Vagina (tissue), 2 donors: ENCODE measurements around the gene VPS8. TPM values are rescaled to one million over a fixed set of nuclear protein-coding genes. Genes with fewer than 3 reads are reported as not detected.

Source experiments
- DNase-seq, 2 donors: peaks; one replicate each; pipeline ENCODE4 v3.0.0-alpha.2; 2017; ENCODE audit errors: extremely low spot score in 2 of 2
- H3K27ac ChIP-seq: fragments of 200-600 bp; sonication (generic); one replicate; pipeline ENCODE4 v1.5.1; 2019
- H3K27me3 ChIP-seq: fragments of 200-600 bp; sonication (generic); one replicate; pipeline ENCODE4 v1.5.1; 2019
- H3K36me3 ChIP-seq, 2 donors: fragments of 200-600 bp; sonication (generic); one replicate each; pipeline ENCODE4 v1.5.1; 2017 to 2019
- H3K4me1 ChIP-seq: fragments of 200-600 bp; sonication (generic); one replicate; pipeline ENCODE4 v1.5.1; 2019
- H3K4me3 ChIP-seq, 2 donors: fragments of 200-600 bp; sonication (generic); 1 replicate in 1 of 2; 2 replicates in 1 of 2; pipeline ENCODE4 v1.5.1; 2016 to 2019
- H3K9me3 ChIP-seq: fragments of 200-600 bp; sonication (generic); one replicate; pipeline ENCODE4 v1.5.1; 2019
- CTCF ChIP-seq, 3 experiments: fragments of 450-650 bp in 2 of 3; fragments of 200-600 bp in 1 of 3; sonication (generic) in 1 of 3; IDR thresholded peaks; one replicate each; pipeline ENCODE4 v1.5.1; 2017 to 2019; ENCODE audit warnings: antibody characterized with exemption in 3 of 3, mild to moderate bottlenecking in 2 of 3, moderate library complexity in 2 of 3
- POLR2A ChIP-seq, 2 donors: fragments of 450-650 bp; IDR thresholded peaks; one replicate each; pipeline ENCODE4 v1.6.1; 2017; ENCODE audit warnings: antibody characterized with exemption in 2 of 2, mild to moderate bottlenecking in 2 of 2, moderate library complexity in 2 of 2
- POLR2AphosphoS5 ChIP-seq, 2 donors: sonication (generic); formaldehyde crosslinking; IDR thresholded peaks; one replicate each; pipeline ENCODE4 v1.9.0; 2017; ENCODE audit warnings: antibody characterized with exemption in 2 of 2, mild to moderate bottlenecking in 2 of 2, low read depth in 1 of 2; ENCODE audit not compliant: insufficient read depth in 1 of 2
- intact Hi-C: fragments of 100-400 bp; cut with DNase I; formaldehyde crosslinking; loops from one replicate; pipeline ENCODE4 v1.15.1; 2023
- total RNA-seq: library from RNA; depleted of rRNA; stranded (reverse); fragments of >200 nt; gene quantifications from one replicate; pipeline ENCODE4 v1.2.3, GENCODE V29; 2016

Gene VPS8
- total RNA-seq, 1 donor from 2014 or later = 52.3 TPM

GRCh38 chr3:185081521-185081920 lies 269.6 kb downstream of the VPS8 start:
- H3K9me3 ChIP-seq = no peaks in the 10 kb centered on the region
- no peaks in the 10 kb centered on the region for H3K4me1 ChIP-seq
- DNase-seq = no peak
- intact Hi-C loops = no loop called here
- no peak overlapping the region for H3K27ac ChIP-seq
- TF ChIP-seq POLR2A (IDR thresholded peaks at IDR 0.05) (no peak), CTCF (IDR thresholded peaks at IDR 0.05) (no peak), POLR2AphosphoS5 (IDR thresholded peaks at IDR 0.05; ENCODE audit: insufficient read depth in 1 of 2, low read depth in 1 of 2) (no peak)
- no peak overlapping the region for H3K4me3 ChIP-seq
- H3K27me3 ChIP-seq = no peaks in the 10 kb centered on the region
- H3K36me3 ChIP-seq = no peaks in the 10 kb centered on the region

GRCh38 chr3:185082149-185082548 lies 270.2 kb downstream of the VPS8 start:
- DNase-seq = no peak
- no peak for TF ChIP-seq POLR2A (IDR thresholded peaks at IDR 0.05)
- TF ChIP-seq CTCF (IDR thresholded peaks at IDR 0.05) = no peak
- TF ChIP-seq POLR2AphosphoS5 (IDR thresholded peaks at IDR 0.05; ENCODE audit: insufficient read depth in 1 of 2, low read depth in 1 of 2) = no peak
- no peaks in the 10 kb centered on the region for H3K36me3 ChIP-seq
- no peaks in the 10 kb centered on the region for H3K9me3 ChIP-seq
- no peaks in the 10 kb centered on the region for H3K4me1 ChIP-seq
- H3K4me3 ChIP-seq = no peak overlapping the region
- H3K27ac ChIP-seq = no peak overlapping the region
- intact Hi-C loops = no loop called here
- H3K27me3 ChIP-seq = no peaks in the 10 kb centered on the region

DNA sequence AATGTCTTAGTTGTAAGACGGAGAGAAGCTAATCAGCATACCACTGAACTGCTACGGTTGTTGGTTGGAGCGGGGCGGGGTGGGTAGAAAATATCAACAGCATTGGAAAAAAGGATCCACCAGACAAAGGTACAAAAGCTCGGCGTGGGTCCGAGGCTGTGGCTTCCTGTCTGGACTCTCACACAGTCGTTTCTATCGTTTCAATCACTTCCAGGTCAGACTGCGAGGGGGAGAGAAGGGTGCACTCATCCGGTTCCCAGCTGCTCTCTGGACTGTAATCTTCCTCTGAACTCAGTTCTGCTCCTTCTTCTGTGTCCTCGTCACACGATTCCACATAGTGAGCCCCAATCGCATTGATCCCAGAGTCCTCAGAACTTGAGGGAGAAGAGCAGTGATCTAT lies 270.9 kb downstream of the VPS8 start:
- intact Hi-C loops = no loop called here
- Histone ChIP-seq H3K36me3 (no peaks in the 10 kb centered on the region), H3K27ac (no peak overlapping the region), H3K4me1 (no peaks in the 10 kb centered on the region), H3K27me3 (no peaks in the 10 kb centered on the region), H3K4me3 (no peak overlapping the region), H3K9me3 (no peaks in the 10 kb centered on the region)
- DNase-seq = no peak
- no peak for TF ChIP-seq POLR2AphosphoS5 (IDR thresholded peaks at IDR 0.05; ENCODE audit: insufficient read depth in 1 of 2, low read depth in 1 of 2)

DNA sequence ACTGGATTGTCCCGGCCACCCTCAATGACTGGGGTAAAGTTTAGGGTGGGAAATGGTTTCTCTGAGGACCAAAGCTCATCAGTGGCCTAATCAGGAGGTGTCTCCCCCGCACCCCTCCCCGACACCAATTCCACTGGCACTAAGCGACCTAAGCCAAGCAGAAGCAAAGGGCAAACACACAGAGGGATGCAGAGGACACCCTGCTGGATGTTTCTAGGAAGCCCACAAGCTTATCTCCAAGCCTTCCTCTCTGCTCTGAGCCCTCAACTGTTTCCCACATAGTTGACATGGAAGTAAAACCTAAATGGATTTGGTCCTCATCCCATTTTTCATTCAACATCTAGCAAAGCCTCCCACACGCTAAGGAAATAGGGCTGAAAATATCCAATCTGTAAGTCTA lies 272.4 kb downstream of the VPS8 start:
- Histone ChIP-seq H3K4me3 (no peak overlapping the region), H3K9me3 (no peaks in the 10 kb centered on the region), H3K27me3 (no peaks in the 10 kb centered on the region), H3K4me1 (no peaks in the 10 kb centered on the region), H3K36me3 (no peaks in the 10 kb centered on the region), H3K27ac (no peak overlapping the region)
- no peak for DNase-seq
- no peak for TF ChIP-seq POLR2A (IDR thresholded peaks at IDR 0.05)
- no peak for TF ChIP-seq CTCF (IDR thresholded peaks at IDR 0.05)
- TF ChIP-seq POLR2AphosphoS5 (IDR thresholded peaks at IDR 0.05; ENCODE audit: insufficient read depth in 1 of 2, low read depth in 1 of 2) = no peak
- intact Hi-C loops = no loop called here

DNA sequence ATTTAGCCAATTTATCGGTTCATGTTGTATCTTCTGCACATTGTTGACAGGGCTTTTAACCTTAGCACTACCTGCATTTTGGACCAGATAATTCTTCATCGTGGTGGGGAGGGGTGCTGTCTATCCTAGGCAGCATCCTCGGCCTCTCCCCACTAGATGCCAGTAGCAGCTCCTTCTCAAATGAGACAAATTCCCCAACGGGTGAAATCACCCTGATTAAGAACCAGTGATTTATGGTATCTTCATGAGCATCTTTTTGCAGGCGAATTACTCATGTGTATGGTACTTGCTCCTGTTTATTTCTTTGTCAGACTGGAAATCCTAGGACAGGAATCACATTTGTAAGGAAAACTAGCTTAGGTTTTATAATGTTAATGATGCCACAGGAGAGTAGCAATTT lies 272.9 kb downstream of the VPS8 start:
- Histone ChIP-seq H3K4me1 (no peaks in the 10 kb centered on the region), H3K9me3 (no peaks in the 10 kb centered on the region), H3K27ac (no peak overlapping the region), H3K36me3 (no peaks in the 10 kb centered on the region), H3K27me3 (no peaks in the 10 kb centered on the region), H3K4me3 (no peak overlapping the region)
- no peak for DNase-seq
- intact Hi-C loops = no loop called here
- TF ChIP-seq POLR2A (IDR thresholded peaks at IDR 0.05) (no peak), POLR2AphosphoS5 (IDR thresholded peaks at IDR 0.05; ENCODE audit: insufficient read depth in 1 of 2, low read depth in 1 of 2) (no peak), CTCF (IDR thresholded peaks at IDR 0.05) (no peak)

DNA sequence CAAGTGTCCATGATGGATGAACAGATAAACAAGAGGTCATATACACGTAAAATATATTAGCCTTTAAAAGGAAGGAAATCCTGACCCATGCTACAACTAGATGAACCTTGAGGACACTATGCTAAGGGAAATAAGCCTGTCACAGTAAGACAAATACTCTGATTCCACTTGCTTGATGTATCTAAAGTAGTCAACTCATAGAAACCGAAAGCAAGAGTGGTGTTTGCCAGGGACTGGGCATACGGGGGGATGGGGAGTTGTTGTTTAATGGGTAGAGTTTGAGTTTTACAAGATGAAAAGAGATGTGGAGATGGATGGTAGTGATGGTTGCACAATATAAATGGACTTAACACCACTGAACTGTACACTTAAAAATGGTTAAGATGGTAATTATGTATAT lies 275.5 kb downstream of the VPS8 start:
- intact Hi-C loops = no loop called here
- Histone ChIP-seq H3K9me3 (no peaks in the 10 kb centered on the region), H3K36me3 (no peaks in the 10 kb centered on the region), H3K27me3 (no peaks in the 10 kb centered on the region), H3K4me1 (no peaks in the 10 kb centered on the region), H3K27ac (no peak overlapping the region), H3K4me3 (no peak overlapping the region)
- TF ChIP-seq POLR2AphosphoS5 (IDR thresholded peaks at IDR 0.05; ENCODE audit: insufficient read depth in 1 of 2, low read depth in 1 of 2) = no peak
- no peak for TF ChIP-seq CTCF (IDR thresholded peaks at IDR 0.05)
- TF ChIP-seq POLR2A (IDR thresholded peaks at IDR 0.05) = no peak
- no peak for DNase-seq
